Mucosa of descending colon (tissue), 3 donors: ENCODE results near the gene CFAP65. TPM values are rescaled to one million over a fixed set of nuclear protein-coding genes. Genes with fewer than 3 reads are reported as not detected.
A peak's percentile ranks its signal among the peaks of the same experiment; 100 is the strongest.

ENCODE experiments used
- ATAC-seq: fragments of 200-7000 bp; cut with Tn5 transposase; one replicate; pipeline ENCODE4 v1.9.1; 2020; ENCODE audit warnings: mild to moderate bottlenecking, moderate library complexity
- DNase-seq, 3 donors: peaks; one replicate each; pipeline ENCODE4 v3.0.0-alpha.2; 2020
- H3K36me3 ChIP-seq: fragments of 200-600 bp; one replicate; pipeline ENCODE4 v1.8.0; 2021; ENCODE audit warnings: low read depth, mild to moderate bottlenecking
- H3K4me1 ChIP-seq: fragments of 200-600 bp; one replicate; pipeline ENCODE4 v1.8.0; 2021; ENCODE audit warnings: low read depth, mild to moderate bottlenecking
- H3K4me3 ChIP-seq: fragments of 200-600 bp; one replicate; pipeline ENCODE4 v1.8.0; 2021; ENCODE audit warnings: mild to moderate bottlenecking
- H3K9me3 ChIP-seq: fragments of 200-600 bp; one replicate; pipeline ENCODE4 v1.8.0; 2021; ENCODE audit warnings: mild to moderate bottlenecking
- intact Hi-C, 2 donors: fragments of 100-400 bp; cut with DNase I in 1 of 2; cut with micrococcal nuclease in 1 of 2; formaldehyde crosslinking; loops; one replicate each; pipeline versions ENCODE4 v1.11.0 to v1.11.1; 2022; cut with DNase I, micrococcal nuclease
- total RNA-seq, 3 donors: library from RNA; stranded (reverse); fragmentation: NEBNext Ultra II Directional in 2 of 3; extraction: Animal tissue kit (Norgen Biotek cat#: 25700) in 2 of 3; gene quantifications; one replicate each; pipeline versions ENCODE4 v1.2.1 to v1.2.4, GENCODE V29; 2021 to 2023
- TF ChIP-seq, protein P1 (sequence below): fragments of 200-600 bp; IDR thresholded peaks from one replicate; pipeline ENCODE4 v1.8.0; 2022; ENCODE audit warnings: antibody characterized with exemption, mild to moderate bottlenecking
- donor health status: DM: no; HTN: no; CAD: no; lungs with moderate emphysema.
- donor health status: DM: no; HTN: no; CAD: no.
- donor health status: DM: no; HTN: yes; CAD: no.

The CFAP65 gene
- total RNA-seq, 3 donors from 2014 or later: 0.09 to 0.46 (median 0.27) TPM

DNA sequence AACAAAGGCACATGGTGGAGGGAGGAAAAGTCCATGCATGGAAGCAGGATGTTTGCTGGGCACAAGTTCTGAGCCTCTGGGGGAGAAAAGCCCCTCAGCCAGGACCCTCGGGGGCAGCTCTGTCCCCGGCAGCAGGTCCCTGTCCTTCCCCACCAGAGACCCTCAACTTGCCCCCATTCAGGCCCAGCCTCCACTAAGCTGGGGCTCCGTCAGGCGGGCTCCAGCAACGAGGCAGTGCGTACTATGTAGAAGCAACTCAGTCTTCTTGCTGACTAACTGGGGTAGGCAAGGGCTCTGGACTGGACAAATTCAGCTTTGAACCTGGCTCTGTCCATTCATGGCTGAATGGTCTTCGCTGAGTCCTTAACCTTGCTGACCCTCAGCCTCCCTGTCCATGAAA, 23.0 kb downstream of the CFAP65 start:
- intact Hi-C loops: no loop called here
- DNase-seq (peak in 2 of 3 donors; percentile 4 to 12), ATAC-seq (no peak)
- no peaks in the 10 kb centered on the region for H3K36me3 ChIP-seq
- no peaks in the 10 kb centered on the region for H3K9me3 ChIP-seq
- TF ChIP-seq, protein P1, sequence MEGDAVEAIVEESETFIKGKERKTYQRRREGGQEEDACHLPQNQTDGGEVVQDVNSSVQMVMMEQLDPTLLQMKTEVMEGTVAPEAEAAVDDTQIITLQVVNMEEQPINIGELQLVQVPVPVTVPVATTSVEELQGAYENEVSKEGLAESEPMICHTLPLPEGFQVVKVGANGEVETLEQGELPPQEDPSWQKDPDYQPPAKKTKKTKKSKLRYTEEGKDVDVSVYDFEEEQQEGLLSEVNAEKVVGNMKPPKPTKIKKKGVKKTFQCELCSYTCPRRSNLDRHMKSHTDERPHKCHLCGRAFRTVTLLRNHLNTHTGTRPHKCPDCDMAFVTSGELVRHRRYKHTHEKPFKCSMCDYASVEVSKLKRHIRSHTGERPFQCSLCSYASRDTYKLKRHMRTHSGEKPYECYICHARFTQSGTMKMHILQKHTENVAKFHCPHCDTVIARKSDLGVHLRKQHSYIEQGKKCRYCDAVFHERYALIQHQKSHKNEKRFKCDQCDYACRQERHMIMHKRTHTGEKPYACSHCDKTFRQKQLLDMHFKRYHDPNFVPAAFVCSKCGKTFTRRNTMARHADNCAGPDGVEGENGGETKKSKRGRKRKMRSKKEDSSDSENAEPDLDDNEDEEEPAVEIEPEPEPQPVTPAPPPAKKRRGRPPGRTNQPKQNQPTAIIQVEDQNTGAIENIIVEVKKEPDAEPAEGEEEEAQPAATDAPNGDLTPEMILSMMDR: no peak
- no peak overlapping the region for H3K4me3 ChIP-seq
- H3K4me1 ChIP-seq: no peaks in the 10 kb centered on the region

DNA sequence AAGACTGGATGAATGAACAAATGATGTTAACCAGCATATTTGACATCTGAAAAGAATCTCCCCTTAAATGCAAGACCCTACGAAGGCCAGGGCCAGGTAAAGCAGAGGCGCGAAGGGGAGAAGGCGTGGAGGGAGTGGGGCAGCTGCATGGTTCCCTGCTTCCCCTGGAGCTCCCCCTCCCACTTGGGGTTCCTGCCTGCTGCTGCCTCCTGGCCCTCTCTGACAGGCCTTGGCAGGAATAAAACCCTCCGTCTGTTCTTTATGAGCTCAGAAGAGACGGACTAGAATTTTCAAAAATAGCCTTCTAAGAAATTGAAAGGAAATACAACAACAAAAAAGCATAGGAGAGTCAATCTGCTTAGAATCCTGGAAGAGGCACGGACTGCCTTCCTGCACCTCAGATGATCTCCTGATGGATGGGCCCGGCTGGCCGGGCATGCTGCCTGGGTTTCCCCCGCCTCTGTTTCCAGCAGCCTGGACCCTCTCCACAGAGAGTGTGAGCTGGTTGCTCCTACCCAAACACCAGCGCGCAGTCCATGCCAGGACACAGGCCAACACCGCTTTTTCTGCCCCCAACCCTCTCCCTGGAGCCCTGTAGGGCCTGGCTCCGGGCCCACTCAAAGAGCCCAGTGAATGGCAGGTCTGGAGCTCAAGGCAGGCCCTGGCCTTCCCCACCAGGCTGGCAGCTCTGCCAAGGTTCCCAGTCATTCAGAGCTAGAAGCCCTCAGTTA, 23.9 kb downstream of the CFAP65 start:
- Histone ChIP-seq H3K9me3 (no peaks in the 10 kb centered on the region), H3K4me3 (no peak overlapping the region), H3K4me1 (no peaks in the 10 kb centered on the region), H3K36me3 (no peaks in the 10 kb centered on the region)
- intact Hi-C loops: no loop called here
- ATAC-seq: no peak
- TF ChIP-seq, protein P1: no peak
- peak in 2 of 3 donors; percentile 10 to 11 for DNase-seq

DNA sequence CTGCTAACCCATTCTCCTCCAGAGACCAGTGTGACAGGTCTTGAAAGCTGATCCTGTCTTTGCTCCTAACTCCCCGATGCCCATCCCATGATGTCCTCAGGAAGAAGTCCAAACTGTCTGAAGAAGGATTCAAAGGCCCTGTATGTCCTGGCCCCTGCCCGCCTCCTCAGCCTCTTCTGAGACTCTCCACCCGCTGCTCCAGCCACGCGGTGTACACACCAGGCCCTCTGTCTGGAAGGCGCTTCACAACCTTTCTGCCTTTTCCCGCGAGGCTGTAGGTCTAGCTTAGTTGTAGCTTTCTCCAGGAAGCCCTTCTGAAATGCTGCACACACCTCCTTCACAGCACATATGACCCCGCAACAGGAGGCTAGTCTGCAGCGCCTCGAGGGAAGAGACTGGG, 24.6 kb downstream of the CFAP65 start:
- ATAC-seq (no peak), DNase-seq (peak in 2 of 3 donors; percentile 15 to 31)
- no peaks in the 10 kb centered on the region for H3K36me3 ChIP-seq
- TF ChIP-seq, protein P1: no peak
- intact Hi-C loops: no loop called here
- H3K4me1 ChIP-seq: no peaks in the 10 kb centered on the region
- no peaks in the 10 kb centered on the region for H3K9me3 ChIP-seq
- no peak overlapping the region for H3K4me3 ChIP-seq

DNA sequence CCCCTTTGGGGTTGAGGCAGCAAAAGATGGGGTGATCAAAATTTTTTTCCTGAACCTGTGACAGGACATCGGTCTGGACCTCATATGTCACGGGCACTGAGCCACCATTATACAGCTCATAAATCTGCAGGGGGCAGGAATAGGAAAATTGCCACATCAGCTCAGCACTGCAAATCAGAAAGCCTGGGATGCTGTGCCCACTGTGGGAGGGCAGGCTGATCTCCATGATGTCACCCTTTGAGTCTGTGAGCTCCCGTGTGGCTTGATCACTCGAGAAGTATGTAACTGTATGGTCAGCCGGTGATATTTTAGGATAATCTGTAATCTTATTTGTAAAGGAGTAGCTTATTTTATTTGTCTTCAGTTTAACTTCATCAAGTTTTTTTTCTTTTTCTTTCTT, 30.4 kb downstream of the CFAP65 start:
- Histone ChIP-seq H3K4me3 (no peak overlapping the region), H3K36me3 (no peaks in the 10 kb centered on the region), H3K9me3 (no peaks in the 10 kb centered on the region), H3K4me1 (no peaks in the 10 kb centered on the region)
- DNase-seq (no peak), ATAC-seq (no peak)
- TF ChIP-seq, protein P1: no peak
- intact Hi-C loops: no loop called here

DNA sequence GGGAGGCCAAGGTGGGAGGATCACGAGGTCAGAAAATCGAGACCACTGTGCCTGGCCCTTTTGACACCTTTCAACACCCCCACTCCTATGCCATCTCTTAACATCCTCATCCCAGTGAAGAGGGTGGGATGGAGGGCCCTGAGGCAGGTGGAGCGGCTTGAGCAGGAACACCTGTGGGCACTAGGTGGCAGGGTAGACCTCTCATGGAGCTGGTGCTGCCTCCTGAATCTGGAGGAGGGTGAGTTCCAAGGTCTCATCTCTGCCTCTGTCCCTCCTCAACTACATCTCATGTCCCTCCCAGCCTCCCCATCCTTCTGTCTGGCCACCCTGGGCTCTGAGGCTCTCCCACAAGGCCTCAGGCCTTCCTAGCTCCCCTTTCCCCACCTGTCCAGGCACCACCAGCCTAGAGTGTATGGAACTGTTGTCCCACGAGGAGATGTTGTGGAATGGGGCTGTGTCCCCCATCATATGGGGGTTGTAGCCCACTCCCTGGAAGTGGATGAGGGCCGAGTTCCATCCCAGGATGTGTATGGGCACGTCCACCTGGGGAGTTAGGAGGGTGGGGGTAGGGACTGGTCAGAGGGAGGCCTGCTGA, 31.1 kb downstream of the CFAP65 start:
- Histone ChIP-seq H3K9me3 (no peaks in the 10 kb centered on the region), H3K4me1 (no peaks in the 10 kb centered on the region), H3K4me3 (no peak overlapping the region), H3K36me3 (no peaks in the 10 kb centered on the region)
- peak; percentile 38 to 57 (median 56) for DNase-seq
- TF ChIP-seq, protein P1: peak; percentile 21
- intact Hi-C loops: no loop called here
- peak; percentile 86 for ATAC-seq
